ENCODE measurements around the gene HPS1. TPM values are rescaled to one million over a fixed set of nuclear protein-coding genes. Genes with fewer than 3 reads are reported as not detected.
A peak's percentile ranks its signal among the peaks of the same experiment; 100 is the strongest.

Gene HPS1
- total and polyA plus RNA-seq, 2 of the 4 experiments (the other 2 are of a cell fraction): 14.0 to 55.2 TPM

GRCh38 chr10:98457721-98458120 is 11.0 kb upstream of the HPS1 start:
- DNase-seq (no peak), ATAC-seq (ENCODE audit: low read depth) (no peak)
- Histone ChIP-seq H4K5ac (ENCODE audit: low read depth, low read length) (no peak overlapping the region), H2BK15ac (ENCODE audit: low read depth, low read length) (no peak overlapping the region), H3K14ac (replicated peaks; ENCODE audit: low read depth, low read length) (no peak overlapping the region), H3K79me1 (ENCODE audit: low read depth in 1 of 2, low read length in 2 of 2) (no peaks in the 10 kb centered on the region), H2AFZ (replicated peaks; ENCODE audit: low read length, poor library complexity) (peak overlapping the region; percentile 26), H3K56ac (ENCODE audit: extremely low read depth, insufficient read depth, low read length) (no peak overlapping the region), H2BK120ac (ENCODE audit: low read depth, low read length) (peak overlapping the region; percentile 34; the same call in 1 of the 2 replicates), H3K23ac (ENCODE audit: low read depth, low read length) (no peak overlapping the region), H2AK9ac (replicated peaks; ENCODE audit: low read depth, low read length, poor library complexity) (peak overlapping the region; percentile 34), H3K4ac (ENCODE audit: low read depth, low read length) (no peak overlapping the region), H2BK5ac (ENCODE audit: low read depth, low read length, poor library complexity, severe bottlenecking) (no peak overlapping the region), H3K4me2 (ENCODE audit: low read depth, low read length) (no peak overlapping the region), H3K9me1 (ENCODE audit: insufficient read depth, low read length) (no peaks in the 10 kb centered on the region), H2BK20ac (ENCODE audit: low read depth, low read length) (no peak overlapping the region; the same call in 1 of the 2 replicates), H3K36me3 (ENCODE audit: control insufficient read depth, insufficient read depth, low read length) (no peaks in the 10 kb centered on the region), H3K9me3 (ENCODE audit: control insufficient read depth, insufficient read depth, low read length) (no peaks in the 10 kb centered on the region), H2AK5ac (ENCODE audit: low read depth, low read length) (no peak overlapping the region; the same call in 1 of the 2 replicates), H4K8ac (ENCODE audit: low read depth in 2 of 2, low read length in 2 of 2) (no peak overlapping the region), H3K18ac (ENCODE audit: low read depth, low read length) (no peak overlapping the region), H3K27me3 (ENCODE audit: control insufficient read depth, insufficient read depth, low read length) (no peaks in the 10 kb centered on the region), H4K91ac (ENCODE audit: insufficient read depth, low read depth, low read length) (no peak overlapping the region), H3K27ac (ENCODE audit: insufficient read depth, low read length) (no peak overlapping the region), H3K4me3 (ENCODE audit: insufficient read depth, low read depth, low read length) (no peak overlapping the region), H3K9ac (ENCODE audit: low read depth, low read length) (no peak overlapping the region), H3K4me1 (ENCODE audit: control insufficient read depth, insufficient read depth, low read length) (peaks cover 4% of the 10 kb centered on the region), H4K20me1 (ENCODE audit: insufficient read depth, low read length) (no peaks in the 10 kb centered on the region)
- WGBS, 2 experiments (ENCODE audit: extremely low coverage in 2 of 2, insufficient read length in 1 of 2): 46% methylated on average over 5 of the region's 8 CpGs; no CpG with 5 or more reads in 1 of the 2 experiments
- no TSS peak for BruUV-seq (replicated peaks)
- in situ Hi-C loops (cut with MboI; ENCODE audit: low sequenced_read_pairs): no loop called here
- intact Hi-C loops (cut with micrococcal nuclease): no loop called here
- ChIA-PET CTCF (no interaction called here), POLR2A (ENCODE audit: unreplicated experiment) (no interaction called here)
- dilution Hi-C loops (cut with HindIII; ENCODE audit: low sequenced_read_pairs, unreplicated experiment): no loop called here
- TF ChIP-seq MAFK (IDR thresholded peaks at IDR 0.05; ENCODE audit: low read depth, low read length) (no peak), CTCF (conservative IDR thresholded peaks at IDR 0.05; ENCODE audit: low read depth, low read length) (no peak), BHLHE40 (IDR thresholded peaks at IDR 0.05; ENCODE audit: low read depth, low read length) (no peak), RAD21 (IDR thresholded peaks at IDR 0.05; ENCODE audit: low read length) (no peak)

Measured in IMR-90 (cell line).